Testis (tissue), 2 donors: ENCODE results near the gene PAGE4.

Experiments used
- CTCF ChIP-seq, 3 experiments: fragments of 450-650 bp in 2 of 3; fragments of 200-600 bp in 1 of 3; sonication (generic) in 1 of 3; IDR thresholded peaks; one replicate each; pipeline ENCODE4 v1.5.1; 2016 to 2019; ENCODE audit warnings: antibody characterized with exemption in 3 of 3, mild to moderate bottlenecking in 2 of 3, moderate library complexity in 1 of 3
- POLR2A ChIP-seq: fragments of 450-650 bp; IDR thresholded peaks from one replicate; pipeline ENCODE4 v1.6.1; 2017; ENCODE audit warnings: antibody characterized with exemption, mild to moderate bottlenecking, moderate library complexity

DNA sequence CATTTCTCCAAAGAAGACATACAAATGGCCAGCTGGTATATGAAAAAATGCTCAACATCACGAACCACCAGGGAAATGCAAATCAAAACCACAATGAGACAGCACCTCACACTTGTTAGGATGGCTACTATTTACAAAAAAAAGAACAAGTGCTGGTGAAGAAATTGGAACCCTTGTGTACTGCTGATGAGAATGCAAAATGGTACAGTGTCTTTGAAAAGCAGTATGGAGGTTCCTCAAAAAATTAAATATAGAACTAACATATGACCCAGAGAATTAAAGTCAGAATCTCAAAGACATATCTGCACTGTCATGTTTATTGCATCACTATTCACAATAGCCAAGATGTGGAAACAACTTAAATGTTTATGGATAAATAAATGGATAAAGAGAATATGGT, 20.9 kb downstream of the PAGE4 start:
- TF ChIP-seq CTCF (IDR thresholded peaks at IDR 0.05) (no peak), POLR2A (no peak)
